Body of pancreas (tissue), 4 donors: ENCODE results near the gene USP48. TPM values are rescaled to one million over a fixed set of nuclear protein-coding genes. Genes with fewer than 3 reads are reported as not detected.
"Not testable (repeated sequence)": the region's sequence is repeated elsewhere in the genome, so short reads cannot be mapped to it uniquely, and the experiment has no call there.

ENCODE experiments used
- ATAC-seq: fragments of 150-250 bp; one replicate; pipeline ENCODE4 v1.9.1; 2016
- DNase-seq, 4 donors: peaks; one replicate each; pipeline ENCODE4 v3.0.0-alpha.2; 2019
- H3K27ac ChIP-seq, 4 donors: fragments of 200-600 bp; sonication (generic); 1 replicate in 3 of 4; 2 replicates in 1 of 4; pipeline versions ENCODE4 v1.5.1 to v1.6.1; 2016 to 2019; ENCODE audit warnings: mild to moderate bottlenecking in 1 of 4, mixed read lengths in 1 of 4, moderate library complexity in 1 of 4
- H3K27me3 ChIP-seq, 2 donors: fragments of 200-600 bp; sonication (generic); one replicate each; pipeline ENCODE4 v1.6.0; 2016; ENCODE audit warnings: mild to moderate bottlenecking in 1 of 2
- H3K36me3 ChIP-seq, 2 donors: fragments of 200-600 bp; sonication (generic); replicated peaks in 1 of 2; 2 replicates each; pipeline ENCODE4 v1.5.1; 2016; ENCODE audit warnings: low read depth in 2 of 2; ENCODE audit not compliant: insufficient read depth in 1 of 2
- H3K4me1 ChIP-seq: fragments of 200-600 bp; sonication (generic); one replicate; pipeline ENCODE4 v1.6.0; 2016
- H3K4me3 ChIP-seq, 2 donors: fragments of 200-600 bp; sonication (generic); 1 replicate in 1 of 2; 2 replicates in 1 of 2; pipeline ENCODE4 v1.5.1; 2016 to 2019
- H3K9me3 ChIP-seq, 3 donors: fragments of 200-600 bp; sonication (generic); 1 replicate in 2 of 3; 2 replicates in 1 of 3; pipeline ENCODE4 v1.5.1; 2016
- CTCF ChIP-seq, 7 experiments: fragments of 450-650 bp in 4 of 7; fragments of 200-600 bp in 3 of 7; sonication (generic) in 3 of 7; IDR thresholded peaks; one replicate each; pipeline ENCODE4 v1.5.1; 2016 to 2019; ENCODE audit warnings: antibody characterized with exemption in 7 of 7
- POLR2A ChIP-seq, 3 donors: fragments of 450-650 bp; IDR thresholded peaks; one replicate each; pipeline ENCODE4 v1.6.1; 2016; ENCODE audit warnings: antibody characterized with exemption in 3 of 3, mild to moderate bottlenecking in 2 of 3
- WGBS, 2 donors: methylation state at CpG; one replicate each; pipeline ENCODE4 v1.1.5; 2017; 5-methylcytosine and 5-hydroxymethylcytosine counted together
- intact Hi-C: fragments of 100-400 bp; cut with DNase I; formaldehyde crosslinking; loops from one replicate; pipeline ENCODE4 v1.15.1; 2023
- total RNA-seq, 2 donors: library from RNA; depleted of rRNA; stranded (reverse); fragments of >200 nt; gene quantifications; one replicate each; pipeline ENCODE4 v1.1.0, GENCODE V29; 2016

Gene USP48
- total RNA-seq, 2 donors from 2014 or later = 25.4 to 72.9 TPM

DNA sequence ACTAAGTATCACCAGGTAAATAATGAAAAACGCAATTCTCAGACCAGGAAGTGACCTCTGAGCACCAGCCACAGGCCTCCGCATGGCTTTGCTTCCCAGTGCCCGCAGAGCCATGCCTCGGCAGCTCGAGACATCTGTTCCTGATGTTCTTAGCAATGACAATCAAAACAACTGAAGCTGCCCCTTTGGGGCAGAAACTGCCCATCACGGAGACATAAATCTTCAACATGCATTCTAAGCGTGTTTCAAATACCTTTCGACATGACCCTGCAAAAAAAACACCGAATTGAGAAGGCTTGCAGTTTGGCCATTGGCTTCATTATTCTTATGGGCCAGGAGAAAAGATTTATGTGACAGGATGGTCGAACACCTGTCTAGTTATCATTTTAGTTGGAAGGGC is 108.0 kb downstream of the USP48 start:
- no peaks in the 10 kb centered on the region for H3K27me3 ChIP-seq
- no peaks in the 10 kb centered on the region for H3K9me3 ChIP-seq
- H3K4me1 ChIP-seq = peaks cover 24% of the 10 kb centered on the region
- H3K27ac ChIP-seq = no peak overlapping the region
- TF ChIP-seq POLR2A (IDR thresholded peaks at IDR 0.05) = no peak
- 84 to 87% methylated on average over 10 of the region's 10 CpGs for WGBS, 2 donors
- intact Hi-C loops = no loop called here
- no peak overlapping the region for H3K4me3 ChIP-seq
- DNase-seq (no peak), ATAC-seq (no peak)
- no peaks in the 10 kb centered on the region for H3K36me3 ChIP-seq

DNA sequence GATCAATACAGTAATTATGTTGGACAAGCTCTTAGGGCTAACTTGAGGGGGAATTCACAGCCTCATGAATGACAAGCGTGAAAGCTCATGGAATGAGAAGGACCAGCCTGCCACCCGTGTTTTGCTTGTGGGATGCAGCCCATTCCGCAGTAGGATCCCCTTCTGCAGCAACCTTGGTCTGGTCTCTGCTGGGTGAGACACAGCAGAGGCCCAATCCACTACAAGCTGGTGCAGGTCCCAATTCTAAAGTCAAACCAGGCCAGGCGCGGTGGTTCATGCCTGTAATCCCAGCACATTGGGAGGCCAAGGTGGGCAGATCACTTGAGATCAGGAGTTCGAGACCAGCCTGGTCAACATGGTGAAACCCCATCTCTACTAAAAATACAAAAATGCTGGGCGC is 109.1 kb downstream of the USP48 start:
- 94 to 97% methylated on average over 5 to 7 of the region's 7 CpGs for WGBS, 2 donors
- peak overlapping the region in 3 of 4 donors; percentile 43 to 63 (median 59) for H3K27ac ChIP-seq
- H3K36me3 ChIP-seq, DNase-seq, H3K9me3 ChIP-seq, H3K4me3 ChIP-seq, ATAC-seq, H3K27me3 ChIP-seq, intact Hi-C loops: not testable (repeated sequence)
- H3K4me1 ChIP-seq = peaks cover 35% of the 10 kb centered on the region

- WGBS, 2 donors = 10 to 13% methylated on average over 6 to 9 of the region's 9 CpGs
- no peak overlapping the region for H3K4me3 ChIP-seq
- intact Hi-C loops = no loop called here
- ATAC-seq (peak; percentile 54), DNase-seq (peak; percentile 61 to 85 (median 75))
- H3K4me1 ChIP-seq = peaks cover 40% of the 10 kb centered on the region
- H3K36me3 ChIP-seq = no peaks in the 10 kb centered on the region
- no peaks in the 10 kb centered on the region for H3K9me3 ChIP-seq
- TF ChIP-seq POLR2A (IDR thresholded peaks at IDR 0.05) (no peak), CTCF (IDR thresholded peaks at IDR 0.05) (no peak)
- H3K27me3 ChIP-seq = no peaks in the 10 kb centered on the region
- peak overlapping the region in 3 of 4 donors; percentile 43 to 63 (median 59) for H3K27ac ChIP-seq
Measured at GRCh38 chr1:21673277-21673780, 109.6 kb downstream of the USP48 start.

- 80 to 84% methylated on average over 9 to 10 of the region's 10 CpGs for WGBS, 2 donors
- H3K27ac ChIP-seq = peak overlapping the region; percentile 42 to 63 (median 51)
- DNase-seq = no peak
Measured at GRCh38 chr1:21672478-21673276, 110.3 kb downstream of the USP48 start.

GRCh38 chr1:21671915-21672314 is 111.0 kb downstream of the USP48 start:
- Histone ChIP-seq H3K27ac (no peak overlapping the region), H3K27me3 (no peaks in the 10 kb centered on the region), H3K9me3 (no peaks in the 10 kb centered on the region), H3K4me1 (peaks cover 47% of the 10 kb centered on the region), H3K36me3 (no peaks in the 10 kb centered on the region), H3K4me3 (no peak overlapping the region)
- intact Hi-C loops = no loop called here
- 35% methylated on average over 6 of the region's 6 CpGs for WGBS, 2 donors
- DNase-seq (no peak), ATAC-seq (no peak)
- TF ChIP-seq POLR2A (IDR thresholded peaks at IDR 0.05) = no peak
- no peak for TF ChIP-seq CTCF (IDR thresholded peaks at IDR 0.05)

More at GRCh38 chr1:21672478-21673276, 110.3 kb downstream of the USP48 start:
- no peak overlapping the region for H3K4me3 ChIP-seq
- peaks cover 47% of the 10 kb centered on the region for H3K4me1 ChIP-seq
- H3K9me3 ChIP-seq = no peaks in the 10 kb centered on the region
- TF ChIP-seq POLR2A (IDR thresholded peaks at IDR 0.05) (no peak), CTCF (IDR thresholded peaks at IDR 0.05) (no peak)
- H3K27me3 ChIP-seq = no peaks in the 10 kb centered on the region
- H3K36me3 ChIP-seq = no peaks in the 10 kb centered on the region
- ATAC-seq = no peak
- intact Hi-C loops = no loop called here
